Measurements from ENCODE around the gene PRKG2.
"Not testable (repeated sequence)": the region's sequence is repeated elsewhere in the genome, so short reads cannot be mapped to it uniquely, and the experiment has no call there.

The PRKG2 gene

DNA sequence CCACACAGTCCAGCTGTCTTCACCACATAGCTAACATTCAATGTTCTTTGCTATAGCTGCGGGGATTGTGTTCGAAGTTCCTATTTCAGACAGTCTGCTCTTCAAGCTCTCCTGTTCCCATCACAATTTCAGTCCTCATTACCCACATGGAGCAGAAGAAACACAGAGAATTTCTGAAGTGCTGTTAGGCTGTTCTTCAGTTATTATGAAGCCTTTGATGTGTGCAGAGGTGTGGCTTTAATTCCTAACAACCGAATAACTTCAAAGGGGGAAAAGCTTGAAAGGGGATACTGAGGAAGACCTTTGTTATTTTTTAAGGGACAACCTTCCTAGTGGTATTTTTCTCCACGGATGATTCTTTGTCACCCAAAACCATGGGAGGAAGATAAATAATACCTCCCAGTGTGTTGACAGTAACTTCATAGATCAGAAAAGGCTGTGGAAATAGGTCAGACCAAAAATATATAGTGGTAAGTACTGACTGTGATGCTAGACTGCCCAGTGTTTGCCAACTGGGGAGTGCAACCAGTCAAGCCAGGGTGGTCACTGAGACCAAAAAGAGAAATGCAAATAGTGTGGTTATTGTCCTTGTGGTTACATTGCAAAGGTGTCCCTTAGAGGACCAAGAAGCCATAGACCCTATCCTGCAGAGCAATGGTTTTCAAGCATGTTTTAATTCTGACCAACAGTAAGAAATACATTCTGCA, 52.1 kb downstream of the PRKG2 start:
- DNase-seq (ENCODE audit: low read depth in 3 of 3) = no peak

DNA sequence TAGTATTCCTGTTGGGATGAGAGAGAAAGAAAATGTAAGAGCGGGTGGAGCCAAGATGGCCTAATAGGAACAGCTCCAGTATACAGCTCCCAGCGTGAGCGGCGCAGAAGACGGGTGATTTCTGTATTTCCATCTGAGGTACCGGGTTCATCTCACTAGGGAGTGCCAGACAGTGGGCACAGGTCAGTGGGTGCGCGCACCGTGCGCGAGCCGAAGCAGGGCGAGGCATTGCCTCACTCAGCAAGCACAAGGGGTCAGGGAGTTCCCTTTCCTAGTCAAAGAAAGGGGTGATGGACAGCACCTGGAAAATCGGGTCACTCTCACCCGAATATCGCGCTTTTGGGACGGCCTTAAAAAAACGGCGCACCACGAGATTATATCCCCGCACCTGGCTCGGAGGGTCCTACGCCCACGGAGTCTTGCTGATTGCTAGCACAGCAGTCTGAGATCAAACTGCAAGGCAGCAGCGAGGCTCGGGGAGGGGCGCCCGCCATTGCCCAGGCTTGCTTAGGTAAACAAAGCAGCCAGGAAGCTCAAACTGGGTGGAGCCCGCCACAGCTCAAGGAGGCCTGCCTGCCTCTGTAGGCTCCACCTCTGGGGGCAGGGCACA, 61.2 kb downstream of the PRKG2 start:
- DNase-seq (ENCODE audit: low read depth in 3 of 3) = not testable (repeated sequence)

- DNase-seq (ENCODE audit: low read depth in 3 of 3) = no peak
These were observed 61.9 kb downstream of the PRKG2 start for GRCh38 chr4:81152839-81153713.

- DNase-seq (ENCODE audit: low read depth in 3 of 3) = no peak
These were observed 65.0 kb downstream of the PRKG2 start for GRCh38 chr4:81149976-81150375.

DNA sequence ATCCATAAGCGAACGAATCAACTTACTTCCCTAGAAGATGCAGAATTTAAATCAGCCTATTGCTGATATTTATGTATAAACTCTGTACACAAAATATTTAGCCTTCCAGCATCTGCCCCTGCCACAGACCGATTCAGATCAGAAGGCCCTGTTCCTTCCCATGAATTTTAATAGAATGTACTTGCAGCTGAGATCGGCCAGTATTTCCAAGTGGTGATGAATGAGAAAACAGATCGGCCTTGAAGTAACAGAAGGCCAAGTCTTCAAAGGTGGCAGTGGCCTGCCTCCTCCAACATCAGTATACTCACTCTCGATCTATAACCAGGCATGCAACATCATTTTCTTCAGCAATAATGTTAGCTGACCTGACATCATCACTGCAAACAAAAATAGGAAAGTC, 66.4 kb downstream of the PRKG2 start:
- DNase-seq (ENCODE audit: low read depth in 3 of 3) = no peak

DNA sequence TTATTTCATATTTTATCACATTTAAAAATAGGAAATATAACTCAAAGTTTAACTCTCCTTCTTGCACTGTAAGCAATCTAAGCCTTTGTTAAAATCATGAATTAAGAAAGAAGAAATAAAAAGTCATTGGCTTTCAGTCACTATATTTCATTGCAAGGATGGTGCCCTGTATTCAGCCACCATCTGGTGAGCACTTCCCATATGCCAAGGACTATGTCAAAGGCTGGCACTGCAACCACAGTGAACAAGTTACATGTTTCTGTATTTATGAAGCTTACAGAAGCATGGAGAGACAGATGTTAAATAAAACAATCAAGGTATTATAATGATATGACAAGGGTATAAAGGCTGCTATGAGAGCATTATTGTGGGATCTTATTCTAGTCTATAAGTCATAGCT, 68.6 kb downstream of the PRKG2 start:
- no peak for DNase-seq (ENCODE audit: low read depth in 3 of 3)

- no peak for DNase-seq (ENCODE audit: low read depth in 3 of 3)
These were observed 71.8 kb downstream of the PRKG2 start for GRCh38 chr4:81143183-81143582.

DNA sequence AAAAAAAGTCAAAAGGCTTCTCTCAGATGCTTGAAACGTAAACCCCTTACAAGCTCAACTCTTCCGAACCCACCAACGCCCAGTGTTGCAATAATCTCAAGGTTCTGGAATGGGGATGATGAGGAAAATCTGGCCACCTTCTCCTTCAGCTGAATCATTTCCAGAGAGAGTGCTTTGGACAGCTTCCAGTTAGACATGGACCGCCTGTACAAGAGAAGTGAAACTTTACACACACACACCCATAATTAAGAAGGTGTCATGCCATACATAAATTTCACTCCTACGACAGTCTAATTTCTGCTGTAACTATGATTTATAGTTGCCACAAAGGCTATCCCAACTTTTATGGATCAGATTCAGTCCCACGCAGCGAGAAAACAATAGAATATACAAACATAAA, 72.3 kb downstream of the PRKG2 start:
- no peak for DNase-seq (ENCODE audit: low read depth in 3 of 3)

- no peak for DNase-seq (ENCODE audit: low read depth in 3 of 3)
These were observed 77.1 kb downstream of the PRKG2 start for GRCh38 chr4:81137894-81138293.

GRCh38 chr4:81137446-81137845, 77.6 kb downstream of the PRKG2 start:
- DNase-seq (ENCODE audit: low read depth in 3 of 3) = no peak

DNA sequence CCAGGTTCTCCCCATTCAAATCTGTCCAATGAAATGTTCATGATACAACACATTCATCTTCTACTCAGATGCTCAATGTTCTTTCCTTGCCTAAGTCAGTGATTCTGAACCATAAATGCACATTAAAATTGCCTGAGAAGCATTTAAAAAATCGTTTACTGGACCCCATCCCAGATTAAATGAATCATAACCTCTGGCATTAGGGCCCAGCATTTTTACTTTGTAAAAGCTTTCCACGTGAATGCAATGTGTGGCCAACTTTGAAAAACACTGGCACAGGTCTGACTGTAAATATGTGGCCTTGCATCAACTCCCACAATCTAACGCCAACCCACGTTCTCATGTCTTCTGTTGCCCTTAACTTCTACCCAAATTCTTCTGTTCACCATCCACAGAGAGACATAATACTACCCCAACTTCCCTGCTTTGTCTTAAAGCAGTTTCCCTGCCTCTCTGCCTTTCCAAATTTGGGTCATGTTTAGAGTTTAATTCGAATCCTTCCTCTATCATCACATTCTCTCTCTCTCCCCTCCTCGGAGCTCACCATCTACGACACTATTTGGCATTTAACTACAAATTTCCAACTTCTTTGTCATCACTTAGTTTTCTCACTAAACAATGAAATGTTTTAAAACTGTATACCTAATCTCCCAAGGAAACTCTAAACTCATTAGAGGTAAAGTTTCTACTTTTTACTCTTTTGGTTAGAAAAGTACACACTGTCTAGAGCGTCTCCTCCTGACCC, 78.7 kb downstream of the PRKG2 start:
- DNase-seq (ENCODE audit: low read depth in 3 of 3) = no peak

DNA sequence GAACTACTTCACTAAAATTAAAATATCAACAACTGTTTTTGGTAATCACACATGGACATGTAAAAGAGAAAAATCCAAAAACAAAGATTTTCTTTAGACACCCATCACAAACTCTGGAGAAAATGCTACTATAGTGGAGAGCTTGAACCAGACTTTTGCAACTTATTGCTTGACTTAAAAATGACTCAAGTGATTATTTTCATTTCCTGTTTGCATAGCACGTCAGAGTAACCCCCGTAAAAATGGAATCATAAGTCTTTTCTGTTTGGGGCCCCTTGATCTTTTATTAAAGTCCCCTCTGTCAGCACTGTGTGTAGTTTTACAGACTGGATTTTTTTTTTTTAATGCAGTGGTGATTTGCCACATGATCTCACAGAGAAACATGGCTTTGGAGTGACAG, 79.5 kb downstream of the PRKG2 start:
- no peak for DNase-seq (ENCODE audit: low read depth in 3 of 3)

DNA sequence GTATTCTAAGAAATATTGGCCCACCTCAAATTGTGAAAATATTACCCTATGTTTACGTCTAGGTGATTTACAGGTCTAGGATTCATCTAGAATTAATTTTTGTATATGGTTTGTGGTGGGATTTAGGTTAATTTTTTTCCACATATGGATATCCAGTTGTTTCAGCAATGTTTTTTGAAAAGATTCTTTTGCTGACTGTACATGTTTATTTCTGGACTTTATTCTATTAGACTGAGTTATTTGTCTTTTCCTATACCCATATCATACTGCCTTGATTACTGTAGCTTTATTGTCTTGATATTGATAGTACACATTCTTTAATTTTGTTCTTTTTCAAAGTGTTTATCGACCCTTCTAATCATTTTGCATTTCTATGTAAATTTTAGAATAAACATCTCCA, 83.5 kb downstream of the PRKG2 start:
- DNase-seq (ENCODE audit: low read depth in 3 of 3) = no peak

GRCh38 chr4:81131066-81131465, 84.0 kb downstream of the PRKG2 start:
- no peak for DNase-seq (ENCODE audit: low read depth in 3 of 3)

GRCh38 chr4:81130569-81130968, 84.5 kb downstream of the PRKG2 start:
- no peak for DNase-seq (ENCODE audit: low read depth in 3 of 3)

GRCh38 chr4:81120055-81120454, 95.0 kb downstream of the PRKG2 start:
- no peak for DNase-seq (ENCODE audit: low read depth in 3 of 3)

DNA sequence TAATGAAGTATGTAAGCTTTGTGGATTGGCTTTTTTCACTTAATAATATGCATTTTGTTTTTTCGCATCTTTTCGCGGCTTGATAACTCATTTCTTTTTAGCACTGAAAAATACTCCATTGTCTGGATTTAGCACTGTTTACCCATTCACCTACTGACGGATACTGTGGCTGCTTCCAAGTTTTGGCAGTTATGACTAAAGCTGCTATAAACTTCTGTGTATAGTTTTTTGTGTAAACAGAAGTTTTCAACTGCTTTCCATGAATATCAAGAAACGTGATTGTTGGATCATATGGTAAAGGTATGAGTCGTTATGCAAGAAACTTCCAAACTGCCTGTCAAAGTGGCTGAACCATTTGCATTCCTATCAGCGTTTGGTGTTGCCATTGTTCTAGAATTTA, 96.9 kb downstream of the PRKG2 start:
- DNase-seq (ENCODE audit: low read depth in 3 of 3) = no peak

DNA sequence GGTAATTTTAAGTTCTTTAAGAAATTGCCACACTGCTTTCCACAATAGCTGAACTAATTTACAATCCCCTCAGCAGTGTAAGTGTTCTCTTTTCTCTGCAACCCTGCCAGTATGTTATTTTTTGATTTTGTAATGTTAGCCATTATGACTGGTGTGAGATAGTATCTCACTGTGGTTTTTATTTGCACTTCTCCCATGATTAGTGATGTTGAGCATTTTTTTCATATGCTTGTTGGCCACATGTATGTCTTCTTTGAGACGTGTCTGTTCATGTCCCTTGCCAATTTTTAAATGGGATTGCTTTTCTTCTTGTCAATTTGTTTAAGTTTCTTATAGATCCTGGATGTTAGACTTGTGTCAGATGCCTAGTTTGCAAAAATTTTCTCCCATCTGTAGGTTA, 98.5 kb downstream of the PRKG2 start:
- DNase-seq (ENCODE audit: low read depth in 3 of 3) = no peak

DNA sequence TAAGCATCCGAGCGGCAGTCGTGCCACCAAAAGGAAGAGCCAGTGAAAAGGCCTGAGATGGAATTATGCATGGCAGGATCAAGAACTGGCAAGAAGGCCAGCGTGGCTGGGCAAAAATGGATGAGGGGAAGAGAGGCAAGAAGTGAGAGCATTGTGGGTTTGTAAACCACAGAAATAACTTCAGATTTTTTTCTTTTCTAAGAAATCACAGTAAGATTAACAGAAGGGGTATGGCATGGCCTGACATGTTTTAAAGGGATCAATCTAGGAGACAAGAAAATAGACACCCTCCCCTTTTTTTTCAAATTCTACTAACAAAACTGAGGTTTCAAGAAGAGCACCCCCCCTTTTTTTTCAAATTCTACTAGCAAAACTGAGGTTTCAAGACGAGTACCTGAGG, 102.0 kb downstream of the PRKG2 start:
- DNase-seq (ENCODE audit: low read depth in 3 of 3) = no peak

- DNase-seq (ENCODE audit: low read depth in 3 of 3) = no peak
These were observed 105.7 kb downstream of the PRKG2 start for GRCh38 chr4:81109356-81109755.

GRCh38 chr4:81106150-81106549, 108.9 kb downstream of the PRKG2 start:
- no peak for DNase-seq (ENCODE audit: low read depth in 3 of 3)

GRCh38 chr4:81102107-81102506, 112.9 kb downstream of the PRKG2 start:
- DNase-seq (ENCODE audit: low read depth in 3 of 3) = no peak

Measured in stimulated activated CD4-positive, alpha-beta T cell treated with anti-CD3 and anti-CD28 coated beads, TNF-alpha, amount 100 ng/mL, for 4 hours (primary cell).